IMR-90 (cell line): ENCODE measurements around the gene PLD5.

Source experiments
- BHLHE40 ChIP-seq: fragments of 150-350 bp; IDR thresholded peaks from 2 replicates; pipeline ENCODE4 v1.6.1; 2016; ENCODE audit warnings: mild to moderate bottlenecking, low read depth, low read length
- CEBPB ChIP-seq: IDR thresholded peaks from 2 replicates; pipeline ENCODE4 v1.6.1; 2012; ENCODE audit warnings: low read depth, low read length, improper control_type of control experiment
- CTCF ChIP-seq: conservative IDR thresholded peaks from 2 replicates; pipeline ENCODE4 v1.5.1; 2012; ENCODE audit warnings: mild to moderate bottlenecking, low read depth, low read length, improper control_type of control experiment
- FOS ChIP-seq: fragments of 150-350 bp; IDR thresholded peaks from 2 replicates; pipeline ENCODE4 v1.6.1; 2016; ENCODE audit warnings: low read depth, low read length
- MAFK ChIP-seq: IDR thresholded peaks from 2 replicates; pipeline ENCODE4 v1.6.1; 2012; ENCODE audit warnings: low read depth, low read length, improper control_type of control experiment
- MAZ ChIP-seq: IDR thresholded peaks from 2 replicates; pipeline ENCODE4 v1.6.1; 2012; ENCODE audit warnings: low read depth, mild to moderate bottlenecking, low read length, improper control_type of control experiment, moderate library complexity, borderline replicate concordance
- MXI1 ChIP-seq: IDR thresholded peaks from 2 replicates; pipeline ENCODE4 v1.6.1; 2012; ENCODE audit warnings: low read depth, mild to moderate bottlenecking, low read length, moderate library complexity, borderline replicate concordance
- POLR2A ChIP-seq: IDR thresholded peaks from 2 replicates; pipeline ENCODE4 v1.6.1; 2012; ENCODE audit warnings: mild to moderate bottlenecking, low read depth, low read length
- RAD21 ChIP-seq: IDR thresholded peaks from 2 replicates; pipeline ENCODE4 v1.6.1; 2012; ENCODE audit warnings: low read length, improper control_type of control experiment
- RCOR1 ChIP-seq: IDR thresholded peaks from 2 replicates; pipeline ENCODE4 v1.6.1; 2012; ENCODE audit warnings: mild to moderate bottlenecking, low read length, improper control_type of control experiment; ENCODE audit not compliant: insufficient replicate concordance
- RFX5 ChIP-seq: IDR thresholded peaks from 2 replicates; pipeline ENCODE4 v1.8.0; 2012; ENCODE audit warnings: low read depth, mild to moderate bottlenecking, low read length, moderate library complexity
- SMC3 ChIP-seq: fragments of 150-350 bp; IDR thresholded peaks from 2 replicates; pipeline ENCODE4 v1.6.1; 2016; ENCODE audit warnings: low read depth, mild to moderate bottlenecking, antibody characterized with exemption, low read length, moderate library complexity
- USF2 ChIP-seq: fragments of 150-350 bp; IDR thresholded peaks from 2 replicates; pipeline ENCODE4 v1.6.1; 2017; ENCODE audit warnings: mild to moderate bottlenecking, antibody characterized with exemption, low read length, low read depth

- TF ChIP-seq CTCF (no peak), POLR2A (no peak), RCOR1 (no peak), BHLHE40 (no peak), MAZ (no peak), USF2 (no peak), SMC3 (no peak), CEBPB (no peak), RFX5 (no peak), MXI1 (no peak), FOS (no peak), MAFK (peak; percentile 58), RAD21 (no peak)
Observed at GRCh38 chr1:242088875-242089274, 435.6 kb downstream of the PLD5 start.
